Measurements from ENCODE around the gene RAP1A.

The RAP1A gene

GRCh38 chr1:111720977-111721786 lies 101.6 kb downstream of the RAP1A start:
- DNase-seq = no peak

- no peak for DNase-seq
Measured at GRCh38 chr1:111723091-111723806, 103.7 kb downstream of the RAP1A start.

- DNase-seq = no peak
Measured at GRCh38 chr1:111723871-111724270, 104.3 kb downstream of the RAP1A start.

GRCh38 chr1:111725192-111725591 lies 105.6 kb downstream of the RAP1A start:
- no peak for DNase-seq

- no peak for DNase-seq
Measured at GRCh38 chr1:111727056-111727455, 107.5 kb downstream of the RAP1A start.

GRCh38 chr1:111729271-111729921 lies 109.8 kb downstream of the RAP1A start:
- DNase-seq = no peak

- no peak for DNase-seq
Measured at GRCh38 chr1:111729946-111730681, 110.5 kb downstream of the RAP1A start.

GRCh38 chr1:111730706-111731105 lies 111.1 kb downstream of the RAP1A start:
- no peak for DNase-seq

GRCh38 chr1:111731956-111732355 lies 112.4 kb downstream of the RAP1A start:
- DNase-seq = no peak

- no peak for DNase-seq
Measured at GRCh38 chr1:111732718-111733117, 113.1 kb downstream of the RAP1A start.

GRCh38 chr1:111733183-111733991 lies 113.8 kb downstream of the RAP1A start:
- DNase-seq = peak; percentile 86 to 94

GRCh38 chr1:111733992-111734341 lies 114.4 kb downstream of the RAP1A start:
- DNase-seq = peak; percentile 67 to 82

- DNase-seq = no peak
Measured at GRCh38 chr1:111734426-111734825, 114.8 kb downstream of the RAP1A start.

- DNase-seq = peak in 1 of 2 donors; percentile 25
Measured at GRCh38 chr1:111734856-111735255, 115.3 kb downstream of the RAP1A start.

GRCh38 chr1:111735321-111735720 lies 115.7 kb downstream of the RAP1A start:
- no peak for DNase-seq

- no peak for DNase-seq
Measured at GRCh38 chr1:111735858-111736544, 116.4 kb downstream of the RAP1A start.

GRCh38 chr1:111736548-111737215 lies 117.1 kb downstream of the RAP1A start:
- DNase-seq = no peak

- no peak for DNase-seq
Measured at GRCh38 chr1:111737216-111738132, 117.9 kb downstream of the RAP1A start.

- no peak for DNase-seq
Measured at GRCh38 chr1:111738133-111738435, 118.5 kb downstream of the RAP1A start.
